Activated T-helper 17 cell treated with anti-CD3 and anti-CD28 coated beads, Interleukin-2, amount 50 U/mL, for 72 hours (primary cell): ENCODE results near the gene TANGO2. TPM values are rescaled to one million over a fixed set of nuclear protein-coding genes. Genes with fewer than 3 reads are reported as not detected.
A peak's percentile ranks its signal among the peaks of the same experiment; 100 is the strongest.

Experiments
- ATAC-seq: fragments of 150-1000 bp; cut with Tn5 transposase; replicated peaks from 2 replicates; pipeline ENCODE4 v1.10.0; 2021; ENCODE audit warnings: mild to moderate bottlenecking, moderate library complexity
- H3K27ac Mint-ChIP-seq: one replicate; pipeline ENCODE4 v1.8.0; 2022; ENCODE audit warnings: mixed read lengths
- H3K27me3 Mint-ChIP-seq: one replicate; pipeline ENCODE4 v1.8.0; 2022; ENCODE audit warnings: mixed read lengths
- H3K36me3 Mint-ChIP-seq: one replicate; pipeline ENCODE4 v1.8.0; 2022; ENCODE audit warnings: low read depth, mild to moderate bottlenecking, mixed read lengths
- H3K4me1 Mint-ChIP-seq: one replicate; pipeline ENCODE4 v1.8.0; 2022; ENCODE audit warnings: mixed read lengths
- H3K4me3 Mint-ChIP-seq: one replicate; pipeline ENCODE4 v1.8.0; 2022; ENCODE audit warnings: mild to moderate bottlenecking, mixed read lengths
- H3K9me3 Mint-ChIP-seq: one replicate; pipeline ENCODE4 v1.8.0; 2022; ENCODE audit warnings: mixed read lengths
- total RNA-seq, 2 donors: library from RNA; stranded (reverse); gene quantifications; one replicate each; pipeline ENCODE4 v1.2.3, GENCODE V29; 2022

Gene TANGO2
- 10 to 100 TPM; 19.3 to 28.2 TPM for total RNA-seq

DNA sequence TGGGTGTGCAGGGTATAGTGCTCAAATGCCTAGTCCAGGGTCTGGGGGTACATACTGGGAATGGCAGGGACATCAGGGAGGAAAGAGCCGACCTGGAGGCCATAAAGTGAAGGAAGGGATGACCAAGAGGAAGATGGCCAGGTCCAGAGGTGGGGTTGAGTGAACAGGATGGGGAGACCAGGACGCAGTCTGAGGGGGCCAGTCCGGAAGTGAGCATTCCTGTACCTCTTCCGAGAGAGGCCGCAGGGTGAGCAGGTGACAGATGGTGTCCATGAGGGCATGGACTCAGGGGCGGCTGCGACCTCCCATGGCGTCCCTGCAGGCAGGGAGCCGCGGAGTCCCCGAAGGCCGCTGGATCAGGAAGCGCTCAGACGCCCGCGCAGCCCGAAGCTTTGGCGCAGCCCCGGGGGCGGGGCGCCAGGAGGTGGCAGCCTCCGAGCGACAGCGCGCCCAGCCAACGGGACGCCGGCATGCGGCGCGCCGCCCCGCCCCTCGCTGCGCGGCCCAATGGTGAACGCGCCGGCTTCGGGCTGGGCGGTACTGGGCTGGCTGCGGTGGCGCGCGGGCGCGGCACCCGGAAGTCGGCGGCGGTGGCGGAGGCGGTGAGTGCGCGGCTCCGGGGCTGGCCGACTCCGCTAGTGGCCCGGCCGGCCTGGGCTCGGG is at the start of gene TANGO2:
Gene TANGO2, plus strand, starts transcription at position 578 of the 663 bp plus-strand sequence. CDS start 15,689 bp downstream, outside the sequence.
- H3K27me3 Mint-ChIP-seq, result no peaks in the 10 kb centered on the region
- ATAC-seq, result peak; percentile 94
- H3K4me3 Mint-ChIP-seq, result peak within 1 kb of the TSS; percentile 88
- H3K4me1 Mint-ChIP-seq, result peaks cover 11% of the 10 kb centered on the region
- no peaks in the 10 kb centered on the region for H3K9me3 Mint-ChIP-seq
- peak within 1 kb of the TSS; percentile 91 for H3K27ac Mint-ChIP-seq
- peaks cover 5% of the 10 kb centered on the region for H3K36me3 Mint-ChIP-seq

- Mint-ChIP-seq H3K27ac (peak overlapping the region; percentile 69), H3K4me1 (no peaks in the 10 kb centered on the region), H3K9me3 (no peaks in the 10 kb centered on the region), H3K4me3 (no peak overlapping the region), H3K36me3 (peaks cover 11% of the 10 kb centered on the region), H3K27me3 (no peaks in the 10 kb centered on the region)
- ATAC-seq, result no peak
Measured at GRCh38 chr22:19971276-19972124, 49.4 kb upstream of the TANGO2 start.

GRCh38 chr22:19972251-19972650 is 48.7 kb upstream of the TANGO2 start:
- Mint-ChIP-seq H3K27ac (peak overlapping the region; percentile 69), H3K36me3 (peaks cover 7% of the 10 kb centered on the region), H3K4me1 (no peaks in the 10 kb centered on the region), H3K27me3 (no peaks in the 10 kb centered on the region), H3K9me3 (no peaks in the 10 kb centered on the region), H3K4me3 (no peak overlapping the region)
- ATAC-seq, result no peak

- Mint-ChIP-seq H3K27me3 (no peaks in the 10 kb centered on the region), H3K4me1 (no peaks in the 10 kb centered on the region), H3K9me3 (no peaks in the 10 kb centered on the region), H3K27ac (no peak overlapping the region), H3K4me3 (no peak overlapping the region), H3K36me3 (peaks cover under 1% of the 10 kb centered on the region)
- ATAC-seq, result no peak
Measured at GRCh38 chr22:19972652-19973550, 48.0 kb upstream of the TANGO2 start.

GRCh38 chr22:19973551-19974267 is 47.2 kb upstream of the TANGO2 start:
- H3K36me3 Mint-ChIP-seq, result no peaks in the 10 kb centered on the region
- no peaks in the 10 kb centered on the region for H3K4me1 Mint-ChIP-seq
- no peak overlapping the region for H3K4me3 Mint-ChIP-seq
- ATAC-seq, result no peak
- H3K9me3 Mint-ChIP-seq, result no peaks in the 10 kb centered on the region
- H3K27ac Mint-ChIP-seq, result no peak overlapping the region
- no peaks in the 10 kb centered on the region for H3K27me3 Mint-ChIP-seq

GRCh38 chr22:19974268-19974861 is 46.5 kb upstream of the TANGO2 start:
- no peak overlapping the region for H3K4me3 Mint-ChIP-seq
- no peaks in the 10 kb centered on the region for H3K4me1 Mint-ChIP-seq
- H3K9me3 Mint-ChIP-seq, result no peaks in the 10 kb centered on the region
- no peak overlapping the region for H3K27ac Mint-ChIP-seq
- no peaks in the 10 kb centered on the region for H3K27me3 Mint-ChIP-seq
- ATAC-seq, result no peak
- no peaks in the 10 kb centered on the region for H3K36me3 Mint-ChIP-seq

DNA sequence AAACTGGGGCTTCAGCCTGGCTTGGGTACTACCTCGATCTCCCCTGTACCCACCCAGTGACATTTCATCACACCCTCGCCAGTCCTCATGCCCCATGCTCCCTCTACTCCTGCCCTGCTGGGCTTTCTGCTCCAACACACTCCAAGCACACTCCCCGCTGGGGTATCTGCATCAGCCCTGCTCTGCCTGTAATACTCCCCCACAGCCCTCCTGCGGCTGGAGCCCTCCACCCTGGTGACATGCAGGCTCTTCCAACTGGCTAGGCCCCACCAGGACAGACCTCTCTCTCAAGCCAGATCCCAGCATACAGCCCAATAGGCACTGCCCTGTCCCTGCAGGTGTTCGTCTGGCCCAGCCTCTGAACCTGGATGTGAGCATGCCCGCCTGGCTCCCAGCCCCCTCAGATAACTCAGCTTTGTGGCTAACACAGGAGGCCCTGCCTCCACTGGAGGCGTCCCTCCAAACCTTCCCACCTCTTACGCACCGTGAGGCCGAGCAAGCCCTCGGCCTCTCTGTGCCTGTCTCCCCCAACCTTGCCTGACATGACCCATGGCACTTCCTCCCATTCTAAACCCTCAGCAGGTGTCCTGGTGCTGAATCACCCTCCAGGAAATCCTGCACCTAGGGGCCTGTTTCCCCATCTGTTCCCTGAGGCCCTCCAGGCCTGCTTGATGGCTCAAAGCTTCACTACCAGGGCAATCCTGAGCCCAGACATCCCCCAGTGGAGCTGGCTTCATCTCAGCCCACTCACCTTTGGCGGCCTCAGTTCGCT is 45.8 kb upstream of the TANGO2 start:
- Mint-ChIP-seq H3K27ac (peak overlapping the region; percentile 39), H3K36me3 (no peaks in the 10 kb centered on the region), H3K4me3 (no peak overlapping the region), H3K27me3 (no peaks in the 10 kb centered on the region), H3K4me1 (no peaks in the 10 kb centered on the region), H3K9me3 (no peaks in the 10 kb centered on the region)
- no peak for ATAC-seq

- Mint-ChIP-seq H3K36me3 (no peaks in the 10 kb centered on the region), H3K9me3 (no peaks in the 10 kb centered on the region), H3K4me3 (no peak overlapping the region), H3K27me3 (no peaks in the 10 kb centered on the region), H3K27ac (peak overlapping the region; percentile 39), H3K4me1 (no peaks in the 10 kb centered on the region)
- ATAC-seq, result no peak
Measured at GRCh38 chr22:19975707-19976035, 45.2 kb upstream of the TANGO2 start.

DNA sequence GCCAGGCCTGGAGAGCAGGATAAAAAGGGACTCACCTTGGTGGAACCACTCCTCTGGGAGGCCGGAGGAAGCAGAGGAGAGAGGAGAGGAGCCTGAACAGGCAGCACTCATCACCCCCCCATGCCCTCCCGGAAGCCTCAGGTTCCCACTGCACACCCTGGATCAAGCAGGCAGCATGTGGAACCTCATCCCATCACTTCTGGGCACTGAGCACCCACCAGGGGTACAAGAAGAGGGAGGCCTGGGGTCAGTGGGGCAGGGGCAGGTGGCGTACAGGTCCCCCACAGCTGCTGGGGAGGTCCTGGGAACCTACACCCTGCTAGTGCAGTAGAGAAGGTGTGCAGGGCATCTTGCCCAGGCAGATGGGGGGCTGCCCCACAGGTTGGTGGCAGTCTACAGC is 44.2 kb upstream of the TANGO2 start:
- ATAC-seq, result no peak
- Mint-ChIP-seq H3K4me1 (no peaks in the 10 kb centered on the region), H3K27me3 (no peaks in the 10 kb centered on the region), H3K36me3 (no peaks in the 10 kb centered on the region), H3K9me3 (no peaks in the 10 kb centered on the region), H3K4me3 (no peak overlapping the region), H3K27ac (peak overlapping the region; percentile 40)

- H3K27me3 Mint-ChIP-seq, result no peaks in the 10 kb centered on the region
- no peaks in the 10 kb centered on the region for H3K4me1 Mint-ChIP-seq
- no peak overlapping the region for H3K27ac Mint-ChIP-seq
- no peak overlapping the region for H3K4me3 Mint-ChIP-seq
- H3K36me3 Mint-ChIP-seq, result no peaks in the 10 kb centered on the region
- ATAC-seq, result no peak
- no peaks in the 10 kb centered on the region for H3K9me3 Mint-ChIP-seq
Measured at GRCh38 chr22:19977296-19978243, 43.3 kb upstream of the TANGO2 start.

DNA sequence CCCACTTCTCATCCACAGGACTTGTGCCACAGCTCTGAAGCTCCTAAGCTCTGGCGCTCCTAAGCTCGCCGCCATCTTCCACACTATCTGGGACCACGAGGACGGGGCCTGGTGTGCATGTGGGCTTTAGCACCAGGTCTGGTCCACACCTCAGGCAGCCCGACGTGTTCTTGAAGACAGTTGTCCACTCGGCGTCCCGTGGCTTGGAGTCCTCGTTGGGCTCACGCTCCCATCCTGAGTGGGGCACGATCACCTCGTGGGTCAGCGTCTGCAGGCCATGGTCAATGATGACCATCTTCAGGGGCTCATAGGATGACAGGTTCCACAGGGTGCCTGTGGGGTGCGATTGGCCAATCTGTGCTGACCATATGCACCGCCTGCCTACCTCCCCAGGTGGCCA is 42.2 kb upstream of the TANGO2 start:
- no peaks in the 10 kb centered on the region for H3K9me3 Mint-ChIP-seq
- no peak overlapping the region for H3K27ac Mint-ChIP-seq
- H3K36me3 Mint-ChIP-seq, result no peaks in the 10 kb centered on the region
- no peak for ATAC-seq
- no peak overlapping the region for H3K4me3 Mint-ChIP-seq
- H3K27me3 Mint-ChIP-seq, result no peaks in the 10 kb centered on the region
- H3K4me1 Mint-ChIP-seq, result no peaks in the 10 kb centered on the region

DNA sequence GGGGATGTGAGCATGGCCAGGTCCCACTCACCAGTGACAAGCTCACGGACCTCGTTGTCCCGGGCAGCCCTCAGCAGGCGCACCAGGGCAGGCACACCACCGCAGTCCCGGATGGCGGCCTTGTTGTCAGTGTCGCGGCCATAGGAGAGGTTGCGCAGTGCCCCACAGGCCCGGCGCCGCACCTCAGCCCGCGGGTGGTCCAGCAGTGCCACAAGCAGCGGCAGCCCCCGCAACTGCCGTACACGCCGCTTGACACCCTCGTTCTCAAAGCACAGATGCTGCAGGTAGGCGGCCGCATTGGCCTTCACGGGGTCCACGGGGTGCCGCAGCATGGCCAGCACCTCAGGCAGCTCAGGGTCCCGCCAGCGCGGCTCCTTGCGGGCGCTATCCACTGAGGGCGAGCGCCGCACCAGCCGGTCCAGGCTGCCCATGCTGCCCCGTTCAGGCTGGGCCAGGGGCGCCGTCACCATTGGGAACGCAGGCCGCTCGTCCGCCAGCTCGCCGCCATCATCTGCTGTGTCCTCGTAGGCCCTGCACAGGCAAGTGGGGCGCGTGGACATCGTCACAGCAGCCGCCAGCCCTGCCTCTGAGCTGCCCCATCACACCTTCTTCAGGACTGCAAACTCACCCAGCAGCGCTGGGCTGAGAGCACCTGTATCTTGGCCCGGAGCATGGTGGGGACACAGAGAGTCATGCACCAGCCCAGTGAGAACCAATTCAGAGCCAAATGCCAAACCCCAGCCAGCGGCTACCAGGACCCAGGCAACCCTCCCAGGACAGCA is 41.0 kb upstream of the TANGO2 start:
- Mint-ChIP-seq H3K36me3 (no peaks in the 10 kb centered on the region), H3K9me3 (no peaks in the 10 kb centered on the region), H3K4me1 (no peaks in the 10 kb centered on the region), H3K27ac (no peak overlapping the region), H3K4me3 (no peak overlapping the region), H3K27me3 (no peaks in the 10 kb centered on the region)
- no peak for ATAC-seq
